GM12878 (cell line): ENCODE data around the gene ANO1. TPM values are rescaled to one million over a fixed set of nuclear protein-coding genes. Genes with fewer than 3 reads are reported as not detected.

ENCODE experiments used
- ATAC-seq: fragments of 200-7000 bp; cut with Tn5 transposase; 3 replicates; pipeline ENCODE4 v1.9.1; 2020; ENCODE audit warnings: mild to moderate bottlenecking, moderate library complexity
- BruUV-seq: library from RNA; stranded (reverse); fragments of 400-500 nt; replicated peaks from 2 replicates; lab custom pipeline; 2021; lab: Mats Ljungman, UMichigan
- CTCF ChIA-PET: fragments of 300-600 bp; sonication (Branson Sonifier 250); formaldehyde crosslinking; extraction: SDS; loops from one replicate; lab custom pipeline; 2021; ENCODE audit warnings: inconsistent platforms; lab: Yijun Ruan, JAX
- POLR2A ChIA-PET: fragments of 350-600 bp; formaldehyde crosslinking; extraction: SDS; loops from one replicate; lab custom pipeline; 2021; ENCODE audit warnings: inconsistent platforms; lab: Charles Lee
- RAD21 ChIA-PET: fragments of 300-600 bp; sonication (Branson Sonifier 250); formaldehyde crosslinking; loops from one replicate; lab custom pipeline; 2023; ENCODE audit warnings: antibody characterized with exemption; ENCODE audit not compliant: unreplicated experiment; lab: Charles Lee
- SMC1A ChIA-PET: fragments of 300-600 bp; sonication (Branson Sonifier 250); formaldehyde crosslinking; loops from one replicate; lab custom pipeline; 2023; ENCODE audit not compliant: unreplicated experiment, uncharacterized antibody; lab: Charles Lee
- DNase-seq: peaks from one replicate; pipeline ENCODE4 v3.0.0-alpha.2; 2011; ENCODE audit warnings: low read depth, low spot score
- FAIRE-seq: peaks from 3 replicates; lab custom pipeline; 2011; peaks lifted over from hg19 to GRCh38; lab: Jason Lieb, UNC
- H2AFZ ChIP-seq: 2 replicates; pipeline ENCODE4 v1.6.0; 2011; ENCODE audit warnings: low read depth, low read length, control low read depth; ENCODE audit not compliant: control insufficient read depth
- H3K27ac ChIP-seq: 2 replicates; pipeline ENCODE4 v1.5.1; 2011; ENCODE audit warnings: control low read depth; ENCODE audit not compliant: control insufficient read depth, insufficient read depth
- H3K27me3 ChIP-seq, 2 experiments: replicated peaks in 1 of 2; 2 replicates each; pipeline versions ENCODE4 v1.6.0 to v1.6.1; 2011; ENCODE audit warnings: low read length in 1 of 2; ENCODE audit not compliant: control insufficient read depth in 2 of 2, insufficient read depth in 2 of 2
- H3K36me3 ChIP-seq, 2 experiments: 2 replicates each; pipeline ENCODE4 v1.5.1; 2011; ENCODE audit warnings: low read length in 1 of 2; ENCODE audit not compliant: control insufficient read depth in 2 of 2, insufficient read depth in 2 of 2
- H3K4me1 ChIP-seq: 2 replicates; pipeline ENCODE4 v1.6.1; 2011; ENCODE audit warnings: mild to moderate bottlenecking, low read length, moderate library complexity, mixed read lengths; ENCODE audit not compliant: control insufficient read depth, insufficient read depth
- H3K4me2 ChIP-seq: 2 replicates; pipeline ENCODE4 v1.6.0; 2011; ENCODE audit warnings: control low read depth; ENCODE audit not compliant: control insufficient read depth, insufficient read depth
- H3K4me3 ChIP-seq: fragments of 200-600 bp; sonication (generic); 2 replicates; pipeline ENCODE4 v1.5.1; 2016
- H3K79me2 ChIP-seq: 2 replicates; pipeline ENCODE4 v1.6.0; 2011; ENCODE audit warnings: low read length; ENCODE audit not compliant: control insufficient read depth, insufficient read depth
- H3K9ac ChIP-seq: 2 replicates; pipeline ENCODE4 v1.8.0; 2011; ENCODE audit warnings: low read length, control low read depth, mixed read lengths; ENCODE audit not compliant: control insufficient read depth, insufficient read depth
- H3K9me3 ChIP-seq: replicated peaks from 3 replicates; pipeline ENCODE4 v1.5.1; 2011; ENCODE audit warnings: mild to moderate bottlenecking, low read length; ENCODE audit not compliant: control insufficient read depth, insufficient read depth
- H4K20me1 ChIP-seq: 2 replicates; pipeline ENCODE4 v1.6.0; 2011; ENCODE audit not compliant: control insufficient read depth, insufficient read depth
- CTCF ChIP-seq, 3 experiments: IDR thresholded peaks in 2 of 3; conservative IDR thresholded peaks in 1 of 3; 2 replicates each; pipeline ENCODE4 v1.5.1; 2011; ENCODE audit warnings: low read depth in 3 of 3, low read length in 3 of 3, mild to moderate bottlenecking in 3 of 3, control low read depth in 2 of 3, moderate library complexity in 2 of 3, inconsistent platforms in 1 of 3, mixed read lengths in 1 of 3; ENCODE audit not compliant: control insufficient read depth in 2 of 3, insufficient read depth in 1 of 3; ENCODE audit errors: extremely low read depth in 1 of 3
- LARP7 ChIP-seq: fragments of 450-650 bp; IDR thresholded peaks from 2 replicates; pipeline ENCODE4 v1.6.1; 2017; ENCODE audit warnings: mild to moderate bottlenecking
- MAX ChIP-seq: IDR thresholded peaks from 2 replicates; pipeline ENCODE4 v1.6.1; 2012; ENCODE audit warnings: low read depth, low read length, improper control_type of control experiment
- MEF2B ChIP-seq: fragments of 450-650 bp; IDR thresholded peaks from 2 replicates; pipeline ENCODE4 v1.6.1; 2018; ENCODE audit warnings: mild to moderate bottlenecking, moderate library complexity; ENCODE audit not compliant: partially characterized antibody, poor library complexity, severe bottlenecking
- MYB ChIP-seq: fragments of 150-350 bp; IDR thresholded peaks from 2 replicates; pipeline ENCODE4 v1.6.1; 2014; ENCODE audit warnings: mild to moderate bottlenecking, low read depth, low read length, borderline replicate concordance
- SMC3 ChIP-seq: IDR thresholded peaks from 2 replicates; pipeline ENCODE4 v1.6.1; 2011; ENCODE audit warnings: low read length, improper control_type of control experiment, borderline replicate concordance
- SREBF1 ChIP-seq: IDR thresholded peaks from 2 replicates; pipeline ENCODE4 v1.6.1; 2012; ENCODE audit warnings: mild to moderate bottlenecking, low read length
- TAF1 ChIP-seq: IDR thresholded peaks from 2 replicates; pipeline ENCODE4 v1.6.1; 2011; ENCODE audit warnings: mild to moderate bottlenecking, low read depth, low read length, borderline replicate concordance
- TBL1XR1 ChIP-seq: IDR thresholded peaks from 2 replicates; pipeline ENCODE4 v1.6.1; 2012; ENCODE audit warnings: low read depth, low read length, improper control_type of control experiment
- WRNIP1 ChIP-seq: IDR thresholded peaks from 2 replicates; pipeline ENCODE4 v1.6.1; 2011; ENCODE audit warnings: low read depth, low read length, improper control_type of control experiment, borderline replicate concordance
- ZBTB33 ChIP-seq: fragments of 450-650 bp; IDR thresholded peaks from 2 replicates; pipeline ENCODE4 v1.6.1; 2017; ENCODE audit warnings: mild to moderate bottlenecking
- ZSCAN29 ChIP-seq: fragments of 450-650 bp; IDR thresholded peaks from 2 replicates; pipeline ENCODE4 v1.6.1; 2017; ENCODE audit warnings: mild to moderate bottlenecking, moderate library complexity
- WGBS: methylation state at CpG from one replicate; pipeline ENCODE4 v1.1.6; 2016; ENCODE audit warnings: low lambda C conversion rate; ENCODE audit not compliant: insufficient replicate concordance, insufficient coverage; ENCODE audit errors: missing lambda C conversion rate; 5-methylcytosine and 5-hydroxymethylcytosine counted together
- in situ Hi-C: fragments of 300-500 bp; cut with MboI; formaldehyde crosslinking; loops from 9 replicates; pipeline ENCODE4 v1.14.3; 2018; ENCODE audit warnings: mixed read lengths
- intact Hi-C: fragments of 100-400 bp; cut with micrococcal nuclease; formaldehyde crosslinking; loops from one replicate; pipeline ENCODE4 v1.14.2; 2022; ENCODE audit not compliant: unreplicated experiment
- polyA plus RNA-seq, 11 experiments: library from polyadenylated mRNA; depleted of rRNA in 4 of 11; unstranded in 6 of 11; stranded (reverse) in 5 of 11; fragments of >200 nt; fragmentation: Nextera tagmentation in 4 of 11; fragmentation: Illumina TruSeq in 1 of 11; extraction: Ambion mirVana in 4 of 11; extraction: Trizol in 1 of 11; gene quantifications; 1 replicate in 1 of 11; 2 replicates in 10 of 11; pipeline versions ENCODE4 v1.2.1 to v1.2.3, GENCODE V29; 2011 to 2016; ENCODE audit warnings: inconsistent platforms in 2 of 11, missing spikeins in 2 of 11, low read depth in 1 of 11
- total RNA-seq, 4 experiments: library from RNA; depleted of rRNA in 3 of 4; stranded (reverse); fragments of >200 nt in 3 of 4; fragmentation: Illumina TruSeq in 1 of 4; extraction: Trizol in 1 of 4; gene quantifications; 2 replicates each; pipeline versions ENCODE4 v1.2.1 to v1.2.3, GENCODE V29; 2013 to 2021

The ANO1 gene
- total and polyA plus RNA-seq, 10 of the 15 experiments (the other 5 are each of a cell fraction or from before 2014, with no cell fraction given): 0.01 to 0.38 (median 0.06) TPM; not detected in 7

GRCh38 chr11:70123711-70124110, 45.6 kb downstream of the ANO1 start:
- no peak overlapping the region for H3K9ac ChIP-seq
- RAD21 ChIA-PET: no interaction called here
- no peak overlapping the region for H3K27ac ChIP-seq
- DNase-seq: no peak
- H3K4me3 ChIP-seq: no peak overlapping the region
- TF ChIP-seq TAF1 (no peak), SREBF1 (no peak), SMC3 (no peak), TBL1XR1 (no peak), MEF2B (no peak), CTCF (IDR thresholded peaks at IDR 0.05 in 2 of 3, conservative IDR thresholded peaks at IDR 0.05 in 1 of 3; ENCODE audit: control insufficient read depth in 2 of 3, extremely low read depth in 1 of 3, insufficient read depth in 1 of 3, low read depth in 3 of 3, low read length in 3 of 3) (no peak), ZBTB33 (no peak), WRNIP1 (no peak), MAX (no peak), ZSCAN29 (no peak), LARP7 (no peak), MYB (no peak)
- TF ChIP-seq, all 136 proteins: peak for 0
- Histone ChIP-seq H2AFZ (no peak overlapping the region), H3K36me3 (no peaks in the 10 kb centered on the region), H3K9me3 (no peaks in the 10 kb centered on the region), H3K4me2 (no peak overlapping the region), H3K4me1 (no peaks in the 10 kb centered on the region), H4K20me1 (no peaks in the 10 kb centered on the region), H3K79me2 (no peaks in the 10 kb centered on the region), H3K27me3 (no peaks in the 10 kb centered on the region)
- no TSS peak for BruUV-seq
- in situ Hi-C loops (no loop called here), intact Hi-C loops (no loop called here)
- ChIA-PET SMC1A (no interaction called here), CTCF (no interaction called here), POLR2A (no interaction called here)
- WGBS: 41% methylated on average over 4 of the region's 4 CpGs
- FAIRE-seq: no peak
- no peak for ATAC-seq
